ENCODE data around the gene ZBTB32. TPM values are rescaled to one million over a fixed set of nuclear protein-coding genes. Genes with fewer than 3 reads are reported as not detected.

The ZBTB32 gene
- total and polyA plus RNA-seq, 2 of the 8 experiments (the other 6 are each of a cell fraction or from before 2014, with no cell fraction given): 0.11 to 0.50 TPM

DNA sequence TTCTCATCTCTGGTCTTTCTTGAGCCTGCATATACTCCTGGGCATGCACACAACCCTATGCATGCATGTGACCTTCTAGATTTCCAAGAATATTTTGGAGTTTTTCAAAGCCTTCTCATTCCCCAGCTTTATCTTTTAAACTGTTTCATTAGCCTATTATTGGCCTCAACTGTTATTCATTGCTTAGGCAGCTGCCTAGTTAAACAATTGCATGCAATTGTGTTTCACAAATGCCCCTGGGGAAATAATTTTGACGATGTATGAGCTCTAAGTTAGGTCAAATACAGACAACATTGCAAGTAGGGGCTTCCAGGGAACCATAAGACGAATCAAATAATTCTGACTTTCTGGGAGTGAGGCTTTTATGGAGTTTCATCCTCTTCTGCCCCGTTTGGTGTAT lies 40.4 kb upstream of the ZBTB32 start:
- Histone ChIP-seq H2BK12ac (ENCODE audit: low read depth, low read length) (no peak overlapping the region), H2AK5ac (ENCODE audit: low read depth, low read length) (no peak overlapping the region), H3K9ac (replicated peaks in 1 of 4; ENCODE audit: extremely low read depth in 1 of 4, low read depth in 3 of 4, low read length in 3 of 4) (no peak overlapping the region), H3K18ac (ENCODE audit: extremely low read depth, low read length) (no peak overlapping the region), H4K20me1 (replicated peaks in 1 of 2; ENCODE audit: control insufficient read depth in 1 of 2, insufficient read depth in 2 of 2, low read length in 2 of 2) (no peaks in the 10 kb centered on the region), H3K4ac (replicated peaks; ENCODE audit: insufficient read length, low read depth, low read length) (no peak overlapping the region), H3K27me3 (replicated peaks in 1 of 4; ENCODE audit: control insufficient read depth in 3 of 4, extremely low read depth in 1 of 4, insufficient read depth in 3 of 4, low read length in 3 of 4) (no peaks in the 10 kb centered on the region), H3K4me2 (ENCODE audit: insufficient read depth in 1 of 2, low read depth in 2 of 2, low read length in 2 of 2) (no peak overlapping the region), H3K23ac (ENCODE audit: insufficient read length) (no peak overlapping the region), H2BK20ac (ENCODE audit: low read length) (no peak overlapping the region), H4K91ac (replicated peaks; ENCODE audit: insufficient read length, low read length) (no peak overlapping the region), H3K79me1 (ENCODE audit: low read depth, low read length) (no peaks in the 10 kb centered on the region; the same call in 1 of the 2 replicates), H3K9me3 (ENCODE audit: insufficient read depth in 2 of 2, low read depth in 1 of 2, low read length in 1 of 2) (no peaks in the 10 kb centered on the region), H4K8ac (ENCODE audit: extremely low read depth, insufficient read depth, low read length) (no peak overlapping the region), H3K14ac (ENCODE audit: insufficient read length) (no peak overlapping the region), H2BK15ac (ENCODE audit: low read length) (no peak overlapping the region), H2AFZ (ENCODE audit: low read length) (no peak overlapping the region), H2BK5ac (ENCODE audit: low read depth, low read length) (no peak overlapping the region), H2BK120ac (replicated peaks; ENCODE audit: low read depth, low read length) (no peak overlapping the region), H3K23me2 (ENCODE audit: low read depth, low read length) (no peaks in the 10 kb centered on the region), H4K5ac (ENCODE audit: insufficient read length, low read depth, low read length) (no peak overlapping the region), H3K36me3 (ENCODE audit: control insufficient read depth in 2 of 4, insufficient read depth in 4 of 4, low read length in 3 of 4) (peaks cover 0 to 4% (median 1%) of the 10 kb centered on the region in 4 experiments; a peak in 1 of 8 replicates), H3K79me2 (ENCODE audit: control insufficient read depth in 1 of 2, insufficient read depth in 2 of 2, low read length in 2 of 2) (no peaks in the 10 kb centered on the region), H3K56ac (replicated peaks; ENCODE audit: insufficient read length, low read depth, low read length) (no peak overlapping the region), H3K4me3 (ENCODE audit: extremely low read depth in 1 of 4, insufficient read depth in 2 of 4, low read depth in 3 of 4, low read length in 4 of 4) (no peak overlapping the region), H3K4me1 (replicated peaks in 1 of 4; ENCODE audit: control insufficient read depth in 3 of 4, insufficient read depth in 4 of 4, low read length in 3 of 4) (no peaks in the 10 kb centered on the region), H3K27ac (ENCODE audit: low read depth, low read length) (no peak overlapping the region)
- 89% methylated on average over 3 of the region's 3 CpGs; no CpG with 5 or more reads in 1 of the 2 experiments for WGBS, 2 experiments (ENCODE audit: extremely low coverage in 1 of 2, insufficient coverage in 1 of 2, insufficient read length in 1 of 2, insufficient replicate concordance in 2 of 2, low coverage in 1 of 2, low lambda C conversion rate in 2 of 2, missing lambda C conversion rate in 1 of 2)
- POLR2A ChIA-PET (ENCODE audit: partially characterized antibody): interaction anchor here (0.8 to 1.5 kb wide), 2 partner anchors 16 to 40 kb away, joined by 3 read pairs; partner anchors contain the start of gene COX6B1
- no peak for FAIRE-seq
- DNase-seq (ENCODE audit: low read depth in 1 of 2, low spot score in 2 of 2): no peak
- CTCF ChIA-PET (ENCODE audit: partially characterized antibody): interaction anchor here (0.9 to 1.3 kb wide), 3 partner anchors 10 to 107 kb away, joined by 3 read pairs; no protein-coding TSS in a partner anchor
- TF ChIP-seq POLR2A (IDR thresholded peaks at IDR 0.05; ENCODE audit: control extremely low read depth in 1 of 2, low read depth in 2 of 2, low read length in 2 of 2) (no peak), POU5F1 (IDR thresholded peaks at IDR 0.05; ENCODE audit: low read depth, low read length) (no peak), HDAC2 (IDR thresholded peaks at IDR 0.05; ENCODE audit: borderline replicate concordance in 1 of 2, low read depth in 2 of 2, low read length in 2 of 2) (no peak), MAFK (IDR thresholded peaks at IDR 0.05; ENCODE audit: low read depth, low read length) (no peak), SIX5 (IDR thresholded peaks at IDR 0.05; ENCODE audit: low read depth, low read length) (no peak), EZH2 (IDR thresholded peaks at IDR 0.05; ENCODE audit: low read depth, low read length, severe bottlenecking) (no peak), SIRT6 (IDR thresholded peaks at IDR 0.05; ENCODE audit: low read length) (no peak), CHD2 (IDR thresholded peaks at IDR 0.05; ENCODE audit: low read length) (no peak), PHF8 (conservative IDR thresholded peaks at IDR 0.05; ENCODE audit: low read depth, low read length) (no peak)
- TF ChIP-seq, protein P1, sequence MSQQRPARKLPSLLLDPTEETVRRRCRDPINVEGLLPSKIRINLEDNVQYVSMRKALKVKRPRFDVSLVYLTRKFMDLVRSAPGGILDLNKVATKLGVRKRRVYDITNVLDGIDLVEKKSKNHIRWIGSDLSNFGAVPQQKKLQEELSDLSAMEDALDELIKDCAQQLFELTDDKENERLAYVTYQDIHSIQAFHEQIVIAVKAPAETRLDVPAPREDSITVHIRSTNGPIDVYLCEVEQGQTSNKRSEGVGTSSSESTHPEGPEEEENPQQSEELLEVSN (IDR thresholded peaks at IDR 0.05): no peak
- TF ChIP-seq, protein P2, sequence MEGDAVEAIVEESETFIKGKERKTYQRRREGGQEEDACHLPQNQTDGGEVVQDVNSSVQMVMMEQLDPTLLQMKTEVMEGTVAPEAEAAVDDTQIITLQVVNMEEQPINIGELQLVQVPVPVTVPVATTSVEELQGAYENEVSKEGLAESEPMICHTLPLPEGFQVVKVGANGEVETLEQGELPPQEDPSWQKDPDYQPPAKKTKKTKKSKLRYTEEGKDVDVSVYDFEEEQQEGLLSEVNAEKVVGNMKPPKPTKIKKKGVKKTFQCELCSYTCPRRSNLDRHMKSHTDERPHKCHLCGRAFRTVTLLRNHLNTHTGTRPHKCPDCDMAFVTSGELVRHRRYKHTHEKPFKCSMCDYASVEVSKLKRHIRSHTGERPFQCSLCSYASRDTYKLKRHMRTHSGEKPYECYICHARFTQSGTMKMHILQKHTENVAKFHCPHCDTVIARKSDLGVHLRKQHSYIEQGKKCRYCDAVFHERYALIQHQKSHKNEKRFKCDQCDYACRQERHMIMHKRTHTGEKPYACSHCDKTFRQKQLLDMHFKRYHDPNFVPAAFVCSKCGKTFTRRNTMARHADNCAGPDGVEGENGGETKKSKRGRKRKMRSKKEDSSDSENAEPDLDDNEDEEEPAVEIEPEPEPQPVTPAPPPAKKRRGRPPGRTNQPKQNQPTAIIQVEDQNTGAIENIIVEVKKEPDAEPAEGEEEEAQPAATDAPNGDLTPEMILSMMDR (IDR thresholded peaks at IDR 0.05; ENCODE audit: control extremely low read depth in 1 of 3, insufficient read depth in 1 of 3, low read depth in 1 of 3, low read length in 3 of 3): no peak
